Calu3 (cell line): ENCODE measurements around the gene TRMT112. TPM values are rescaled to one million over a fixed set of nuclear protein-coding genes. Genes with fewer than 3 reads are reported as not detected.
A peak's percentile ranks its signal among the peaks of the same experiment; 100 is the strongest.

Source experiments
- BruUV-seq: library from RNA; stranded (reverse); fragments of 400-500 nt; replicated peaks from 2 replicates; lab custom pipeline; 2021; lab: Mats Ljungman, UMichigan
- CTCF ChIA-PET: fragments of 300-600 bp; sonication (Branson Sonifier 250); formaldehyde crosslinking; loops from one replicate; lab custom pipeline; 2022; ENCODE audit warnings: antibody characterized with exemption; lab: Charles Lee
- DNase-seq: peaks from one replicate; pipeline ENCODE4 v3.0.0; 2022
- H3K27ac Mint-ChIP-seq: one replicate; pipeline ENCODE4 v1.8.0; 2022; ENCODE audit warnings: mixed read lengths; ENCODE audit not compliant: unreplicated experiment
- H3K27me3 Mint-ChIP-seq: one replicate; pipeline ENCODE4 v1.8.0; 2022; ENCODE audit warnings: mixed read lengths; ENCODE audit not compliant: unreplicated experiment
- H3K36me3 Mint-ChIP-seq: one replicate; pipeline ENCODE4 v1.8.0; 2022; ENCODE audit warnings: mild to moderate bottlenecking, moderate library complexity, mixed read lengths; ENCODE audit not compliant: insufficient read depth, unreplicated experiment
- H3K4me1 Mint-ChIP-seq: one replicate; pipeline ENCODE4 v1.8.0; 2022; ENCODE audit warnings: mild to moderate bottlenecking, low read depth, mixed read lengths; ENCODE audit not compliant: unreplicated experiment
- H3K4me3 Mint-ChIP-seq: one replicate; pipeline ENCODE4 v1.8.0; 2022; ENCODE audit warnings: mild to moderate bottlenecking, low read depth, moderate library complexity, mixed read lengths; ENCODE audit not compliant: unreplicated experiment
- H3K9me3 Mint-ChIP-seq: one replicate; pipeline ENCODE4 v1.8.0; 2022; ENCODE audit warnings: low read depth, mixed read lengths; ENCODE audit not compliant: unreplicated experiment
- CTCF ChIP-seq: fragments of 200-600 bp; IDR thresholded peaks from one replicate; pipeline ENCODE4 v1.8.0; 2022; ENCODE audit warnings: antibody characterized with exemption; ENCODE audit not compliant: unreplicated experiment
- intact Hi-C: fragments of 100-400 bp; cut with micrococcal nuclease; formaldehyde crosslinking; loops from one replicate; pipeline ENCODE4 v1.10.0; 2022; ENCODE audit not compliant: unreplicated experiment
- total RNA-seq: library from RNA; stranded (reverse); gene quantifications from 2 replicates; pipeline ENCODE4 v1.2.3, GENCODE V29; 2022

TRMT112 gene
- total RNA-seq, 1 experiment from 2014 or later = 197 TPM

GRCh38 chr11:64341429-64341828, 24.1 kb upstream of the TRMT112 start:
- Mint-ChIP-seq H3K4me1 (no peaks in the 10 kb centered on the region), H3K9me3 (no peaks in the 10 kb centered on the region), H3K4me3 (peak overlapping the region; percentile 14), H3K27ac (no peak overlapping the region), H3K36me3 (no peaks in the 10 kb centered on the region), H3K27me3 (no peaks in the 10 kb centered on the region)
- no peak for TF ChIP-seq CTCF
- DNase-seq = no peak
- intact Hi-C loops = no loop called here
- no TSS peak for BruUV-seq
- CTCF ChIA-PET = interaction anchor here (1.2 kb wide), 1 partner anchor 14 kb away, joined by 6 read pairs; no protein-coding TSS in a partner anchor

GRCh38 chr11:64340671-64341335, 23.4 kb upstream of the TRMT112 start:
- CTCF ChIA-PET = interaction anchor here (1.2 kb wide), 1 partner anchor 14 kb away, joined by 6 read pairs; no protein-coding TSS in a partner anchor
- Mint-ChIP-seq H3K4me3 (peak overlapping the region; percentile 14), H3K36me3 (no peaks in the 10 kb centered on the region), H3K9me3 (no peaks in the 10 kb centered on the region), H3K27ac (no peak overlapping the region), H3K4me1 (peaks cover under 1% of the 10 kb centered on the region), H3K27me3 (no peaks in the 10 kb centered on the region)
- TF ChIP-seq CTCF = no peak
- no TSS peak for BruUV-seq
- intact Hi-C loops = no loop called here
- DNase-seq = no peak

- Mint-ChIP-seq H3K4me1 (peaks cover 10% of the 10 kb centered on the region), H3K27ac (no peak within 1 kb of the TSS), H3K36me3 (peaks cover 6% of the 10 kb centered on the region), H3K9me3 (no peaks in the 10 kb centered on the region), H3K27me3 (no peaks in the 10 kb centered on the region), H3K4me3 (no peak within 1 kb of the TSS)
- intact Hi-C loops = no loop called here
- no peak for TF ChIP-seq CTCF
- CTCF ChIA-PET = no interaction called here
- BruUV-seq = no TSS peak
- DNase-seq = no peak
These were observed 22.5 kb upstream of the TRMT112 start, which contains the start of gene CCDC88B for GRCh38 chr11:64339754-64340408. Gene CCDC88B (plus strand): TSS chr11:64340204. CDS start chr11:64340267, 63 bp downstream.

- Mint-ChIP-seq H3K27ac (no peak overlapping the region), H3K36me3 (peaks cover 8% of the 10 kb centered on the region), H3K9me3 (no peaks in the 10 kb centered on the region), H3K4me3 (no peak overlapping the region), H3K27me3 (no peaks in the 10 kb centered on the region), H3K4me1 (peaks cover 14% of the 10 kb centered on the region)
- TF ChIP-seq CTCF = no peak
- intact Hi-C loops = no loop called here
- CTCF ChIA-PET = no interaction called here
- no peak for DNase-seq
- BruUV-seq = no TSS peak
These were observed 21.9 kb upstream of the TRMT112 start for GRCh38 chr11:64339286-64339685.
